Prostate gland (tissue), 2 donors: ENCODE results near the gene SLC6A6.

ENCODE experiments used
- CTCF ChIP-seq, 4 experiments: fragments of 200-600 bp in 2 of 4; fragments of 450-650 bp in 2 of 4; sonication (generic) in 2 of 4; IDR thresholded peaks; 1 replicate in 3 of 4; 2 replicates in 1 of 4; pipeline ENCODE4 v1.5.1; 2016 to 2019; ENCODE audit warnings: antibody characterized with exemption in 4 of 4, mild to moderate bottlenecking in 2 of 4, moderate library complexity in 2 of 4
- POLR2A ChIP-seq: fragments of 450-650 bp; IDR thresholded peaks from one replicate; pipeline ENCODE4 v1.6.1; 2016; ENCODE audit warnings: antibody characterized with exemption, mild to moderate bottlenecking
- POLR2AphosphoS5 ChIP-seq: sonication (generic); formaldehyde crosslinking; IDR thresholded peaks from one replicate; pipeline ENCODE4 v1.6.1; 2017; ENCODE audit warnings: antibody characterized with exemption

- TF ChIP-seq CTCF (IDR thresholded peaks at IDR 0.05) (no peak), POLR2AphosphoS5 (no peak), POLR2A (no peak)
These were observed 4.8 kb downstream of the SLC6A6 start for GRCh38 chr3:14407203-14407602.
